ENCODE data around the gene TFE3.

The TFE3 gene, protein sequence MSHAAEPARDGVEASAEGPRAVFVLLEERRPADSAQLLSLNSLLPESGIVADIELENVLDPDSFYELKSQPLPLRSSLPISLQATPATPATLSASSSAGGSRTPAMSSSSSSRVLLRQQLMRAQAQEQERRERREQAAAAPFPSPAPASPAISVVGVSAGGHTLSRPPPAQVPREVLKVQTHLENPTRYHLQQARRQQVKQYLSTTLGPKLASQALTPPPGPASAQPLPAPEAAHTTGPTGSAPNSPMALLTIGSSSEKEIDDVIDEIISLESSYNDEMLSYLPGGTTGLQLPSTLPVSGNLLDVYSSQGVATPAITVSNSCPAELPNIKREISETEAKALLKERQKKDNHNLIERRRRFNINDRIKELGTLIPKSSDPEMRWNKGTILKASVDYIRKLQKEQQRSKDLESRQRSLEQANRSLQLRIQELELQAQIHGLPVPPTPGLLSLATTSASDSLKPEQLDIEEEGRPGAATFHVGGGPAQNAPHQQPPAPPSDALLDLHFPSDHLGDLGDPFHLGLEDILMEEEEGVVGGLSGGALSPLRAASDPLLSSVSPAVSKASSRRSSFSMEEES

DNA sequence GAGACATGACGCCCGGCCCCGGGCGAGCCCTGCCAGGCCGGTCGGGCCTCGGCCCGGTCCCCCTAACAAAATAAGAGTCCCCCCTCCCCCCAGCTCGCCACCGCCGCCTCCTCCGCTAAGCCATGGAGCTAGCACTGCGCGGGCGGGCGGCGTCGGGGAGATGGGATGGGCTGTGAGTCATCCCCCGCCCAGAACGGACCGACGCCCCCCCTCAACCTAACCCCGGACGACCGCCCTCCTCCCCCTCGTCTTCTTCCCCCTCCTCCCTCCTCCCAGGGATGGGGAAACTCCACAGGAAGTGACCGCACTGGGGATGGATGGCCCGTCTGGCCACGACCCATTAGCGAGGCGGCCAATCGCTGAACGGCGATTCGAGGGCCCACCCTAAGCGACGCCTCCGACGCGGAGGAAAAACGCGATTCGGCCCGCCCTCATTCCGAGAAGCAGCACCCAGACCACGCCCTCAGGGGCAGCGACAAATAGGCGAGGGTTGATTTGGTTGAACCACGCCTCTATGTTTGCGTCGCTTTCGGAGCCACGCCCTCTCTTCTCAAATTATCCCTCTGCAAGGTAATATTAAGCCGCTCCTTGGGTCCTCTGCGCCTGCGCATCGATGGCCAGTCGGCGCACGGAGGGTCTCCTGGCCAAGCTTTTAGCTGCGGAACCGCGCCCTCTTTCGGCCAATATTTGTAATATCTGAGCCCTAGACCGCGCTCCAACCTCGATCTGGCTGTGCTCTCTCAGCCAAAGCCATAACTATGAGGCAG is at the start of gene TFE3:
Gene TFE3 (minus strand): TSS at position 138 of the 767 bp plus-strand sequence. CDS start 131 bp downstream, at position 7.
- DNase-seq: peak; percentile 99

DNA sequence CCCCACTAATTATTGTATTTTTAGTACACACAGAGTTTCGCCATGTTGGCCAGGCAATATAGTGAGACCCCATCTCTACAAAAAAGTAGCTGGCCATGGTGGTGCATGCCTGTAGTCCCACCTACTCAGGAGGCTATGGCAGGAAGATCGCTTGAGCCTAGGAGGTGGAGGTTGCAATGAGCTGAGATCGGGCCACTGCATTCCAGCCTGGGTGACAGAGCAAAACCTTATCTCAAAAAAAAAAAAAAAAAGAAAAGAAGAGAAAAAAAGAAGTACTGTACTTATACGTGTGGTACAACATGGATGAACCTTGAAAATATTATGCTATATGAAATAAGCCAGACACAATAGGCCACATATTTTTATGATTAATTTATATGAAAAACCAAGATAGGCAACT is 46.4 kb upstream of the TFE3 start:
- no peak for DNase-seq

DNA sequence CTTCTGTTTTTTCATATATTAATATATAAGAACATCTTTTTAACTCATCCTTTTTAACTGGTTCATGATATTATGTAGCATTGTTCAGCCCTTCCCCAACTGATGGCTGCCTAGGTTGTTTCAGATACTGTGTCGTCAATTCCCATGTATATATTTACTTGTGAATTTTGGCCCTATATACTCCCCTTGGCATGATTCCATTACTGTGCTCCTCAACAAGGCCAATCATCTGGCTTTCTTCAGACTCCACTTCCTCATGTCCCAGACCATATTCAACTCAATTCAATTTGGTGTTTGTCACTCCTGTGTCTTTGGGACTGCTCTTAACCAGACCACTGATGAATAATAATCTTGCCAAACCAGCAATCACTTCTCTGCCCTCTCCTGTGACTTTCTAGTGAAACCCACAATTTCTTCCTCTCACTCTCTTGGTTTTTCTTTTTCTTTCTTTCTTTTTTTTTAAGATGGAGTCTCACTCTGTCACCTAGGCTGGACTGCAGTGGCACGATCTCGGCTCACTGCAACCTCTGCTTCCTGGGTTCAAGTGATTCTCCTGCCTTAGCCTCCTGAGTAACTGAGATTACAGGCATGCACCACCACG is 39.2 kb upstream of the TFE3 start:
- no peak for DNase-seq

DNA sequence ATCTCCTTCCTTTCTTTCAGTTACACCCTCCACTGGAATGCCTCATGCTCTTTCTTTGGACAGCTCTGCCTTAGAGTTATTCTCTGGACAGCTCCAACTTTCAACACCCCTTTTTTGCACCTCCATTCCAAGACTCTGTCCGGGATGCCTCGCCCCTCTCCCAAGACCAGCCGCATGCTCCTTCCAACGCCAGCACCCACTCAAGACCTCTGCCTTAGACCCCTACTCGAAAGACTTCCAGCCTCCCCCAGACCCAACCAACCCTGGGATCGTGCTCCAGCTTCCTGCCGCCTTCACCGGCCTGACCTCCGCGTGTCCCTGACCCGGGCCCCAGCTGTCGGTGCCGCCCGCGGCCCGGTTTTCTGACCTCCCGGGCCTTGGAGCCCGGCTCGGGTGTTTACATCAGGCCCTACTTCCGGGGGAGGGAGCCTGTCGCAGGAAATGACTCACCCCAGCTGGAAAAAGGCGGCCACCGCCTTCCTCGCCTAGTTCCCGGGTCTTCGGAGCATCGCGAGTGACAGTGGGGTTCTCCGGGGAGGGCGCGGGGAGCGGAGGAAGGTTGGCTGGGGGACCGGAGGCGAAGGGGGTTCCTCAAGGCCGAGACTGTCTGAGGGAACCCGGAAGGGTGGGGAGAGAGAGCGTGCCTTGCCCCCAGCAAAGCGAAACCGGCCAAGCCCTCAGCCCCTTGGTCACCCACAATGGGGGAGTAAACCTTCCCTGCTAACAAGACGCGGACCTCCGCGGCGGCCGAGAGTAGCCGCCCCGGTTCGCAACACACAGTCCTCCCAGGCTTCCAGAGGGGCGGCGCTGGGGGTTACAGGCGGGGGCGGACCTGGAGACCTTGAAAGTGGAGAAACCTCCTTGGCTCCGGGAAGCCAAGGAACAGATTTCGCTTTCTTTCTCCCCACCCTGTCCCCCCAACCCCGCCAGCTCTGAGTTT is 36.6 kb upstream of the TFE3 start, which contains the start of gene WDR45:
Gene WDR45 (minus strand): TSS at position 399 of the 940 bp plus-strand sequence. CDS start 1,792 bp downstream, outside the sequence.
- DNase-seq: peak; percentile 78

DNA sequence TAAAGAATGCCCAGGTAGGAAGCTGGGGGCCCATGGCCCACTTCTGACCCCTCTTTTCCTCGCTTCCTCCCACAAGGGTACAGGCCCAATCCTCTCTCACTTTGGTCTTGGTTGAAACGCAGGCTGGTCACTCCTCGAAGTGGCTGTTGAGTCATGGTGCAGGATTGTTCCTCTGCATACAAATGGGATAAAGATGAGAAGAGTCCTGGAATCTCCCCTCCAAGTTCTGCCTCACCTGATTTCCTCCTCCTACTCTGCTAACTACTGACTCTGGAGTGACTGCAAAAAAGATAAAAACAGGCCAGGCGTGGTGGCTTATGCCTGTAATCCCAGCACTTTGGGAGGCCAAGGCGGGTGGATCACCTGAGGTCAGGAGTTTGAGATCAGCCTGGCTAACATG is 34.8 kb upstream of the TFE3 start:
- DNase-seq: no peak

DNA sequence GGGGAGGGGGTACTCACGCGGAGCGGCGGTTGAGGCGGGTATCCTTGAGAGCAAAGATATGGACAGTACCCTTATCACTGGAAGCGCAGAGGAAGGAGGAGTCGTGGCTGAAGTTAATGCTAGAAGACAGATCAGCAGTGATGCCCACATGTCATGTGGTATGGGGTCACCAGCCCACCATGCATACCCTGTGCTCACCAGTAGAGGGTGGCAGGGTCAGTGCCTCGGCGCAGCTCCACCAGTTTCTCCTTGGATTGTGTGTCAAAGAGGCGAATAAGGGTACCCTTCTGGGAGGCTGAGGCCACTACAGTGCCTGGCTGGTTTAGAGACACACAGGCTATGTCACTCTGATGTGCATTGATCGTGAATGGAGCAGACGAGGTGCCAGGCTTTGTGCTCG is 32.2 kb upstream of the TFE3 start:
- no peak for DNase-seq

DNA sequence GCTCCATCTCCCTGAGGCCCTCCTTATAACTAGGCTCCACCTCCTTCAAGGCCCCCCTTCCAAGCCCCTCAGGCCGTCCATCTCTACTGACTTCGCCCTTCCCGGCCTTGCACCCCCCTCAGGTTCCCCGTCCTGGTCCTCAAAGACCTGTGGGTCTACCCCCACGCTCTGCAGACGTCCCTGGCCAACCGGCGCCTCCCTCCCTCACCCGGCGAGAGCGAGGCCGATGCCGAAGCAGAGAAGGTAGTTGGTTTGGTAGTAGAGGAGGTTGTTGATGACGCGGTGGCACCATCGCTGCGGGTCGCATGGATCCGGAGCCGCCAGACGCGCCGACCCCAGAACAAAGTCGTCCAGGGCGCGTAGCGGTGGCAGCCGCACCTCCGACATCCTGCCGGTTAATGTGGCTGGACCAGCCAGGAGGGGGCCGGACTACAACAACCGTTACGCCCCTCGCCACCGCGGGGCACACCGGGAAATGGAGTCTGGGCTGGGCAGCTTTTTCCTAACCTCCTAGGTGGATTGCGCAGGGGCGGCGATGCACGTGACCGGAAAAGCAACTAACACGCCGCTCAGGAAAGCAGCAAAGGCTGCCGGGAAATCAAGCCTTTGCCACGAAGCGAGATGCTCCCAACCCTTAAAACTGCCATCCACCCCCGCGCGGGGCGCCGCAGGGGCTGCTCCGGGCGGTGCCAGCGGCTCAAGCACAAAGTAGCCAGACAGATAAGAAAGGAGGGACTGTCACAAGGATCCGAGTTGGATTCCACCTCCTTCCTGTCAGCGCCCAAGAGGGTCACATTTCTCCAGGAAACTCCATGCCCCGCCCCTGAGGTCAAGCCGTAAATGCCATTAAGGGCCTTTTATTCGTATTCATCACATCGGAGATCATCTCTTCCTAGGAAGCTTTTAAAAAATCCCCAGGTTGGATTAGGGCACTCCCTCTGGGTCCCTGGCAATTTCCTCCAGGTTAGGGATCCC is 30.7 kb upstream of the TFE3 start, which contains the start of gene PRAF2:
Gene PRAF2 (minus strand): TSS at position 402 of the 975 bp plus-strand sequence. CDS start 15 bp downstream, at position 387.
- peak; percentile 94 for DNase-seq

DNA sequence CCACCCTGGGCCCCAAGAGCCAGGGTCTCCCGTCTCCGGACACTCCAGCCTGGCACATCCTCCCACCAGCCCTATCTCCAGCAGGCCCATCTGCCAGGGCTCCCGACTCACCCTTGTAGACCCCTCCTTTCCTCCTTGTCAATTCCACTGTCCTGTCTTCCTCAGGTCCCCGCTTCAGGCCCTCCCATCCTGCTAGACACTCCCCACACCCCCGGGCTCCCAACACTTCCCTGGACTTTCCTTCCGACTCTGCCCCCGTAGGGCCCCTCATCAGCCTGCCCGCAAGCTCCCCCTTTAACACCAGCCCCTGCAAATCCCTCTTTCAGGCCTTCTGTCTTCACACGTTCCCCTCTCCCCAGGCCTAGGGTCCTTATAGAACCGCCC is 29.5 kb upstream of the TFE3 start:
- DNase-seq: peak; percentile 36

DNA sequence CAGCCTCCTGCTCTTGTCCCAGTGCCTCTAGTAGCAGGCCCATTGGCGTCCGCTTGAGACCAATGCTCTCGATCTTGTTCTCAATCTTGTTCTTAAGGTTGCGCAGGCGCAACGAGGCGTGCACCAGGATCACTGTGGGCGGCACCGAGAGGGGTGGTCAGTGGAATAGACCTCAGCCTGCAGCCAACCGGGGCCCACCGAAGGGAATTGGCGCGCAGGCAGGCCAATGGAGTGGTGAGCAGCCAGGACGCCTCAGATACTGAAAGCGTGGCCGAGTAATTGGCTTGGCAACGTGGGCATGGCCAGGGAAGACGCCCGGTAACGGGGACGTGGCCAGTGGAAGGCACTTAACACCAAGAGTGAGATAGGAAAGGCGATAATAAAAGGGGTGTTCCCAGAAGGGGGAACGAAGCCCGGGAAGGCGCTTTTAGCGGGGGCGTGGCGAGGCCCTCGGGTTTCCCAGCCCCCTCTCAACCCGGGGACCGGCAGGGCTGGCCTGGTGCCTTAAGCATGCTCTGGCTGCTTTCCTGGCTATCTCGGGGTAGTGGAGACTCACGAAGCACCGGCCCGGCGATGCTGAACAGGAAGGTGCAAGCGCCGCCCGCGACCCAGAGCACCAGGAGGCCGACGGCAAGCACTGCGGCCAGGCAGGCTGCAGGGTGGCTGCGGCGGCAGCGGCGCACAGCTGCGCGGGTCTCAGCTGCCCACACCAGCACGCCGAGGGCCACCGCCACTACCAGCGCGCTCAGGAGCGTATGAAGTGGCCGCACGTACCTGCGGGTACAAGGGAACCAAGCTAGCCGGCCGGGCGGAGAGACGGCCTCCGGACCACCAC is 28.9 kb upstream of the TFE3 start:
- DNase-seq: peak; percentile 85

DNA sequence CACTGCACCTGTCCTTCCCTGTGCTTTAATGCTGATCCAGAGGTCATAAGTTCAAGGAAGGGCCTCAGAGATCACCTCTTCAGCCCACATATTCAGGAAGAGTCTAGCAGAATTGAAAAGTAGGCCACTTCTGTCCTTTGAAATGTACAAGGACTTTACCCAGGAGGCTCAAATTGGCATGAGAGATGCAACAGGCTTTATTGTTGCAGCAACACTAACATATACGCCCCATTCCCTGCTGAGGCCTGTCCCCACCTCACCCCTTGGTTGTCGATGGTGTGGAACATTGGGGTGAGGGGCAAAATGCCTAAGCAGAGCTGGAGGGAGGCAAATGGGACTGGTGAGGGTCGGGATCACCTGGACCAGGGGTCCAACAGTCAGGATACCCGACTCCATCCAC is 27.8 kb upstream of the TFE3 start:
- no peak for DNase-seq

DNA sequence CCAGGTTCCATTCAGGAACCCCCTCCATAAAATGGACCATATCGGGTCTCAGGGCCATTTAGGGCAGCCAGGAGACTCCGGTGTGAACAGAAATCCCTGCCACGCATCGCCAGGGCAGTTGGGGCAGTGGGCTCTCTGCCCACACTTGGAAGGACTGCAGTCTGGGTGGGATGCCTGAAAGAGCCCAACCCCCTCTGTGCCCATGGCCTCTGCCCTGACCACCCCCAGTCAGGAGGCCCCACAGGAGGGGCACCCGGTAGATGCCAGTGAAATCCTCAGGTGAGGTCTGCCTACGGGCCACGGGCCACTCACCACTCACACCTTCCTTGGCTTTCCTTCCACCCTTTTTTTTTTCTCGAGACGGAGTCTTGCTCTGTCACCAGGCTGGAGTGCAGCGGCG is 25.9 kb upstream of the TFE3 start:
- no peak for DNase-seq

DNA sequence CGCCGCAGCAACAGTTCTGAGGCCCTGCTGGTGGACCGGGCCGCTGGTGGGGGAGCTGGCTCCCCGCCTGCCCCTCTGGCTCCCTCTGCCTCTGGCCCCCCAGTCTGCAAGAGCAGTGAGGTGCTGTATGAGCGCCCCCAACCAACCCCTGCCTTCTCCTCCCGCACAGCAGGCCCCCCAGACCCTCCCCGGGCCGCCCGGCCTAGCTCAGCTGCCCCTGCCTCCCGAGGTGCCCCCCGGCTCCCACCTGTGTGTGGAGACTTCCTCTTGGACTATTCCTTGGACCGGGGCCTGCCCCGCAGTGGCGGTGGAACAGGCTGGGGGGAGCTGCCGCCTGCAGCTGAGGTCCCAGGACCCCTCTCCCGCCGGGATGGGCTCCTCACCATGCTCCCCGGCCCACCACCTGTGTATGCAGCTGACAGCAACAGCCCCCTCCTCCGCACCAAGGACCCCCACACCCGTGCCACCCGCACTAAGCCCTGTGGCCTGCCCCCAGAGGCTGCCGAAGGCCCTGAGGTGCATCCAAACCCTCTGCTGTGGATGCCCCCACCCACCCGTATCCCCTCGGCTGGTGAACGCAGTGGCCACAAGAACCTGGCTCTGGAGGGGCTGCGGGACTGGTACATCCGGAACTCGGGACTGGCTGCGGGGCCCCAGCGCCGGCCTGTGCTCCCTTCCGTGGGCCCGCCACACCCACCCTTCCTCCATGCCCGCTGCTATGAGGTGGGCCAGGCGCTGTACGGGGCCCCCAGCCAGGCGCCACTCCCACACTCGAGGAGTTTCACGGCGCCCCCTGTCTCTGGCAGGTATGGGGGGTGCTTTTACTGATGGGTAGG is 24.3 kb upstream of the TFE3 start:
- no peak for DNase-seq

DNA sequence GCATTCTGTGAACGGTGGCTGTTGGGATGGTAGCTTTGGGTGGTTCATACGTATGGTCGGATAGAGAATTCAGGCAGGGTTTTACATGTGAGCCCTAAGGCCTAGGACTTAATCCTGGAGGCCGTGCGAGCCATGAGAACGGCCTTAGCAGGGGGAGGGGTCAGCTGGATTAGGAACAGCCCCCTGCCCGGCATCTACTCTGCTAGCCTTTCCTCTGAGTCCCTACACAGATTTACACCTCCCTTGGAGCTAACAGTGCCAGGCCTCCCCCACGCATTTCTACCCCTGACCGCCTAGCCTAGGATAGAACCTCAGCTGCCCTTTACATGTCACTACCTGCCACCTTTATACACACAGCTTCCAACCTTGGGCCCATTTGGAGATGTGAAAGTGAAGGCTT is 23.5 kb upstream of the TFE3 start:
- DNase-seq: no peak

DNA sequence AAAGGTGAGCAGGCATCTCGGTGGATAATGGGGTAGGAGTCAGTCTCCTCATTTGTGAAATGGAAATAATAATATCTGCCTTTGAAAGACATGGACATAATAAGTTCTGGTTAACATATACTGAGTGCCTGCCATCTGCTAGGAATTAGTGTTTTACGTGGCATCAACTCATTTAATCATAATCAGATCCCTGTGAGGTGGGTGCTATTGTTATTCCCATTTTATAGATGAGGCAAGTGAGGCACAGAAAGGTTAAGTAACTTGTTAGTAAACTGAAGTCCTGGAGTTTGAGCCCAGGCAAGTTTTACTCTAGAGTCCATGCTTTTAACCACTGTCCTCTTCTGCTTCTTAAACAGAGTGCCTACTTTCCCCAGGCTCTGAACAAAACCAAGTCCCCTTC is 23.1 kb upstream of the TFE3 start:
- no peak for DNase-seq

DNA sequence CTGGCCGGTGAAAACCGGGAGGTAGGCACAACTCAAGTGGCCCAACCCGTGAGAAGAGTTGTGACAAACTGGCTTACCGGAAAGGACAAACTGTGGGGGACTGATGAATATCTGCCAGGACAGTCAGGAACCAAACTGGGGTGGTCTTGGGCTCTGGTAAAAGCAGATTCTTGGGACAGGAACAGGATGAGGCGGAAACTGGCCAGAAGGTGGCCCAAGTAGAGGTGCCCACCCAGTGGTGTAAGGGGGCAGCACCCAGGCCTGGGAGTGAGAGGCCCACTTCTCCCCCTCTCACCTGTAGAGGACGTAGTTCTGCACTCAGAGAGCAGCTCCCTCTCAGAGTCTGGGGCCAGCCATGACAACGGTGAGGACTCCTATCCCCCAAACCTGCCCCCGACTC is 21.6 kb upstream of the TFE3 start:
- no peak for DNase-seq

DNA sequence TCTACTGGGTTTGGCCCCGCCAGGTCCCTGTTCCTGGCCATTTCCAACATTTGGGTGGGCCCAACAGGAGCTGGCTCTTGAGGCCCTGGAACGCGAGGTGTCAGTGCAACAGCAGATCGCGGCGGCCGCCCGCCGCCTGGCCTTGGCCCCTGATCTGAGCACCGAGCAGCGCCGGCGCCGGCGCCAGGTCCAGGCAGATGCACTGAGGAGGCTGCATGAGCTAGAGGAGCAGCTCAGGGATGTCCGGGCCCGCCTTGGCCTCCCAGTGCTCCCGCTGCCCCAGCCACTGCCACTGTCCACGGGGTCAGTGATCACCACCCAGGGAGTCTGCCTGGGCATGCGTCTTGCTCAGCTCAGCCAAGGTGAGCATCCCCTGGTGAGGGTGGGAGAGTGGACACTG is 21.1 kb upstream of the TFE3 start:
- DNase-seq: no peak

DNA sequence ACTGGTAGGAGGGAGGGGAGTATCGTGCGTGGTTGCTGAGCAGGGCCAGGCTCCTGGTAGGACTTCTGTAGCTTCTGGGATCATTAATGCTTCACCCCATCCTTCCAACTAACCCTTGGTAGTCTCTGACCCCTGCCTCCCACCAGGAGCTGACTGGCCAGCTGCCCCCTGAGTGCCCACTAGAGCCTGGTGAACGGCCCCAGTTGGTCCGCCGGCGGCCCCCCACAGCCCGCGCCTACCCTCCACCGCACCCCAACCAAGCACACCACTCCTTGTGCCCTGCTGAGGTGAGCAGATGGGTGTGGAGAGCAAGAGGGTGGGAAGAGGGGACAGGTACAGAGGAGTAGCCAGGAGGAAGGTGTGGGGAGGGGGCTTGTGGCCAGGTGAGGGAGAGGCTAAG is 20.6 kb upstream of the TFE3 start:
- no peak for DNase-seq

DNA sequence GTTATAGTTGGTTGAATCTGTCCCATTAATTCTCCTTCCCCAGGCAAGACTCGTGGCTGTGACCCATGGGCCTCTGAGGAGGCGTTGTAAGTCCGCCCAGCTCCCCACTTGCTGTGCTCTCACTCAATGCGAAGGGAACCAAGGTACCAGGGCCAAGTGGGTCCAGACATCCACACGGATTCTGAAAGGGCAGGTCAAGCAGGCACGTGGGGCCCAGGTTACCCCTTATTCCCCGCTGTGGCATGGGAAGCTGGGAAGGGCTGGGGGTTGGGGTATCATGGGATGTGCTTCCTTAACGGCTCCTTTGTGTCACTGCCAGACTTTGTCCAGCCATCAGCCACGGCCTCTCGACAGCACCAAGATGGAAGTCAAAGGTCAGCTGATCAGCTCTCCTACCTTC is 18.8 kb upstream of the TFE3 start:
- no peak for DNase-seq

DNA sequence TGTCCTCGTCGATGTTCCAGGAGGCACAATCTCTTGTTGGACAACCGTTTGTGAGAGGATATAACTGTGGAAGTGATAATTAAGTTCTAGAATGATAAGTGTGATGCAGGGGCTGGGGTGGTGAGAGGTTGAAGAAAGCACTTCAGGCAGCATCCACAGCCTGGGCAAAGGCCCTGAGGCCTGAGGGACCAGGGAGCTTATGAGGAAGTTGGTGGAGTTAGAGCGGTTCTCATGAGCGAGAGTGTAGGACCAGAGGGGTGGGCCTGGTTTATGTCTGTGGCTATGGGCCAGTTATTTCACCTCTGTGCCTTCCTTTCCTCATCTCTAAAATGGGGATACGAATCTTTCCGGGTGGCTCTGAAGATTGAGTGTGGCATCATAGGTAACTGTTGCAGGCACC is 18.3 kb upstream of the TFE3 start:
- DNase-seq: no peak
